ENCODE results near the gene PFAS.

GRCh38 chr17:8287651-8288335, 38.7 kb downstream of the PFAS start:
- TF ChIP-seq CTCF (IDR thresholded peaks at IDR 0.05) (no peak), POLR2AphosphoS5 (IDR thresholded peaks at IDR 0.05) (no peak), POLR2A (IDR thresholded peaks at IDR 0.05) (no peak)
